Right cardiac atrium (tissue), 5 donors: ENCODE data around the gene PITPNC1. TPM values are rescaled to one million over a fixed set of nuclear protein-coding genes. Genes with fewer than 3 reads are reported as not detected.

Source experiments
- ATAC-seq, 2 donors: fragments of 200-7000 bp; cut with Tn5 transposase; one replicate each; pipeline versions ENCODE4 v1.8.0 to v1.9.1; 2020; ENCODE audit warnings: moderate library complexity in 2 of 2, mild to moderate bottlenecking in 1 of 2
- DNase-seq, 3 donors: peaks; one replicate each; pipeline ENCODE4 v3.0.0-alpha.2; 2020
- H3K27ac ChIP-seq: one replicate; pipeline ENCODE4 v1.5.1; 2013; ENCODE audit warnings: mild to moderate bottlenecking, low read length, control low read depth, moderate library complexity
- H3K27me3 ChIP-seq: one replicate; pipeline ENCODE4 v1.6.1; 2013; ENCODE audit not compliant: control insufficient read depth, insufficient read depth
- H3K4me1 ChIP-seq: one replicate; pipeline ENCODE4 v1.6.1; 2013; ENCODE audit warnings: low read length; ENCODE audit not compliant: control insufficient read depth, insufficient read depth
- H3K4me3 ChIP-seq: one replicate; pipeline ENCODE4 v1.5.1; 2013; ENCODE audit warnings: low read length, control low read depth
- H3K9me3 ChIP-seq: one replicate; pipeline ENCODE4 v1.6.1; 2013; ENCODE audit warnings: low read length; ENCODE audit not compliant: control insufficient read depth
- WGBS: extraction: QIAGEN DNeasy Blood & Tissue Kit; methylation state at CpG from one replicate; pipeline ENCODE4 v1.1.7; 2013; 5-methylcytosine and 5-hydroxymethylcytosine counted together
- intact Hi-C, 4 donors: fragments of 100-400 bp; cut with DNase I; formaldehyde crosslinking; loops; one replicate each; pipeline versions ENCODE4 v1.11.0 to v1.14.0; 2022 to 2023
- polyA plus RNA-seq: library from polyadenylated mRNA; stranded (reverse); fragments of 200-250 nt; gene quantifications from one replicate; pipeline ENCODE4 v1.2.3, GENCODE V29; 2013
- total RNA-seq, 4 donors: library from RNA; stranded (reverse); fragmentation: NEBNext Ultra II Directional; extraction: Animal tissue kit (Norgen Biotek cat#: 25700); gene quantifications; one replicate each; pipeline ENCODE4 v1.2.1, GENCODE V29; 2021
- donor health status: healthy with polysubstance abuse.
- donor health status: DM: no; HTN: yes; CAD: no.
- donor health status: DM: no; HTN: no; CAD: no.
- donor health status: DM: no; HTN: yes; CAD: no; lungs with severe emphysema.
- donor health status: DM: yes; HTN: yes; CAD: no.

PITPNC1 gene
- total and polyA plus RNA-seq, 5 donors: 8.6 to 29.7 (median 24.1) TPM

- no peak for DNase-seq
- Histone ChIP-seq H3K27ac (no peak overlapping the region), H3K9me3 (no peaks in the 10 kb centered on the region), H3K4me3 (no peak overlapping the region), H3K4me1 (peaks cover 9% of the 10 kb centered on the region), H3K27me3 (no peaks in the 10 kb centered on the region)
- WGBS: 91% methylated on average over 4 of the region's 4 CpGs
- no peak for ATAC-seq
- intact Hi-C loops: no loop called here
These were observed 149.6 kb downstream of the PITPNC1 start for GRCh38 chr17:67526700-67527099.

- Histone ChIP-seq H3K4me1 (peaks cover 9% of the 10 kb centered on the region), H3K4me3 (no peak overlapping the region), H3K27me3 (no peaks in the 10 kb centered on the region), H3K27ac (peak overlapping the region; percentile 9), H3K9me3 (no peaks in the 10 kb centered on the region)
- ATAC-seq (peak; percentile 90 to 95), DNase-seq (peak; percentile 81 to 89 (median 87))
- intact Hi-C loops: no loop called here
- WGBS: 12% methylated on average over 22 of the region's 22 CpGs
These were observed 151.8 kb downstream of the PITPNC1 start for GRCh38 chr17:67528751-67529436.

DNA sequence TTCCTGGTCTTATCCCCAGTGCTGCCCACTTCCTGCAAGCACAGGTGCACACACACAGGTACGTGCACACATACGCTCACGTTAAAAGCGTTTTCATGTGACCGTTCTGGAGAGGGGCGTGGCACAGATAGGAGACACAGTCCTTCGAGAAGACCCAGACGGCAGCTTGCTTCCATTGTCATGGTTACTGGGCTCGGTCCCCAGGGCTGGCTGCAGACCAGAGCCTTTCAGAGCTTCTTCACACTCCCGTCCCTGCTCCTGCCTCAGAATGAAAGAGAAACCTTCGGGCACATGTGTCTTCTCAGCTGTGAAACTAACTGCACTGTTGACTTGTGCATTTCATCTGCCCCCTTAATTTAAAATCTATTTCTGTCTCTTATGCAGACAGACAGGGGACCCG is 154.2 kb downstream of the PITPNC1 start:
- H3K4me3 ChIP-seq: no peak overlapping the region
- H3K4me1 ChIP-seq: peaks cover 12% of the 10 kb centered on the region
- ATAC-seq: peak; percentile 13 to 20

DNA sequence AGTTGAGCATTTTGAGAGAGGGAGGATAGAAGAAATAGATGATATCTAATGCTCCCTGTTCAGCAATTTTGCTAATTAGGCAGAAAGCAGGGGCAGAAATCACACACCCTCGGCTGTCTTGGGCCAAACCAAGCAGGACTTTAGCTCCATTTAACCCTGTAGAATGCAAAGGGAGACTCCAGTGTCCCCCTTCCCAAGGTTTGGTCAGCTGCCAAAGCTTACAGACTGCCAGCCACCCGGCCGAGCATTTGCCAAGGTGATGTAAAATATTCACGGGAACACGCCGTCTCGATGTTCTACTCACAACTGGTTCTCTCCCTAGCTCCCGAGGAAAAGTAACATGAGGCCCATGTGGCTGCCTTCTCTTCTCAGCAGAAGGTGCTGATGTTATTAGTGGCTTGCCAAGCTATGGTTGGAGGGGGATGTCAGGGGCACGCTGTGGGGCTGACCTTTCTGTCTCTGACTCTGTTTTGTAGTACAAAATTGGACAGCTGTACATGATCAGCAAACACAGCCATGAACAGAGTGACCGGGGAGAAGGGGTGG is 155.3 kb downstream of the PITPNC1 start:
- H3K4me1 ChIP-seq: peaks cover 12% of the 10 kb centered on the region
- no peaks in the 10 kb centered on the region for H3K9me3 ChIP-seq
- intact Hi-C loops: no loop called here
- ATAC-seq: peak; percentile 11 to 67
- DNase-seq: peak in 1 of 3 donors; percentile 72
- 51% methylated on average over 10 of the region's 10 CpGs for WGBS
- H3K27ac ChIP-seq: no peak overlapping the region
- no peak overlapping the region for H3K4me3 ChIP-seq
- no peaks in the 10 kb centered on the region for H3K27me3 ChIP-seq

More for the DNA sequence above, 154.2 kb downstream of the PITPNC1 start:
- Histone ChIP-seq H3K27me3 (no peaks in the 10 kb centered on the region), H3K9me3 (no peaks in the 10 kb centered on the region), H3K27ac (no peak overlapping the region)
- DNase-seq: peak in 2 of 3 donors; percentile 75 to 77
- 50% methylated on average over 12 of the region's 12 CpGs for whole genome bisulfite sequencing
- intact Hi-C loops: no loop called here

DNA sequence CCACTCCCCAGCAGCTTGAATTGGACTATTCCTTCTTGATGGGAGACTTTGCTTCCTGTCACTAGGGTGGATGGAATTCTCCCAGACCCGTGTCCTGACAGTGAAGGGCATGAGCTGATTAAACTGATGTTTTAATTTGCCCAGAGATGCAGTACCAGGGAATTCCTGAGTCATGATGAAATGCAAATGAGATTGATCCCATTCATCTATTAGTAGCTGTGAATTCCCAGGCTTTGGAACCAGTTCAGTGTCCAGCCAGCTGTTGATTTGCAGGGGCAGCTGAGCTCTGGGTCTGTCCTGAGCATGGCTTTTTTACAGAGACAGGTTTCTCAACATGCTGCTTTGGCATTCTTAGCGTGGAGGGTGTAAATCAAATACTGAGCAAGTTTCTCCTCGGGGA is 157.9 kb downstream of the PITPNC1 start:
- intact Hi-C loops: no loop called here
- Histone ChIP-seq H3K4me1 (peaks cover 7% of the 10 kb centered on the region), H3K27me3 (no peaks in the 10 kb centered on the region), H3K27ac (no peak overlapping the region), H3K4me3 (no peak overlapping the region), H3K9me3 (no peaks in the 10 kb centered on the region)
- DNase-seq (no peak), ATAC-seq (no peak)
- WGBS: 57% methylated on average over 3 of the region's 3 CpGs

DNA sequence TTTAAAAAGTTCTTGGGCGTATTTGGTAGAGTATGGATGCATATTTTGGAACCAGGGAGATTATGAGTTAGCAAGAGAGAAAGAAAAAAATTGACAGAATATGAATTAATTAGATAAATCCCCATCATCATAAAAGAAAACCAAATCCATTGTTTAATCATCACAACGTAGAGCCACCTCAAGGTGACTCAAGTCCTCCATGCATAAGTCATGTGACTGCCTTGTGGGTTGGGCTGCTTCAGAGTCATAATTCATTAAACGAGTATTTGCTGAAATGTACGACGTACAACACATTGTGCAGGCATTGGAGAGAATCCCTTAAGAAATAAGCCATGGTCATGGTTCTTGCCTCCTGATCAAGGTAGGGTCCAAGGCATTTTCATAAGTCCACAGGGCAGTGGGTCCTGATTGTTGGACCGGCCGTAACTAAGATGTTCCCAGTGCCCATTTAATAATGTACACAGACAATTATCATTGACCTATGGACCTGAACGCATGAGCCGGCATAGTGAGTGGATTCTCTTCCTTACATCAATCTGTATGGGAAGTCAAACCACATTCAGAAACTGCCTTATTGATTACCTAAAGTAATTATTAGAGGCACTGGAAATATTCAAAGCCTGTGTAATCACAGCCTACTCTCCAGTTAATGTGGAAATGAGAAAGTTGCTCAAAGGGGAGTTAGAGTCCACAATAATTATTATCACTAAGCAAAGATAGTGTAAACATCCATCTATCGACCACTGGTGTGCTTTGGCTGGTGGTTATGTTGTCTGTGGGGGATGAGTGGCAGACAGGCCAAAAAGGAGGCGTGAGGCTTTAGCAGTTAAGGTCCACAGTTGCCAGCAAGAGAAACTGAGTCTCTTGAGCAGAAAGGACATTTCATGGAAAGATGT is 165.4 kb downstream of the PITPNC1 start:
- WGBS: 84% methylated on average over 11 of the region's 11 CpGs
- ATAC-seq (no peak), DNase-seq (no peak)
- no peak overlapping the region for H3K4me3 ChIP-seq
- intact Hi-C loops: no loop called here
- no peaks in the 10 kb centered on the region for H3K27me3 ChIP-seq
- no peak overlapping the region for H3K27ac ChIP-seq
- no peaks in the 10 kb centered on the region for H3K9me3 ChIP-seq
- H3K4me1 ChIP-seq: peaks cover 8% of the 10 kb centered on the region

GRCh38 chr17:67544364-67544955 is 167.4 kb downstream of the PITPNC1 start:
- WGBS: 66% methylated on average over 6 of the region's 6 CpGs
- H3K27ac ChIP-seq: peak overlapping the region; percentile 83
- peak; percentile 50 to 73 for ATAC-seq
- DNase-seq: peak in 2 of 3 donors; percentile 31 to 64
- H3K4me3 ChIP-seq: no peak overlapping the region
- peaks cover 8% of the 10 kb centered on the region for H3K4me1 ChIP-seq
- intact Hi-C loops: no loop called here
- no peaks in the 10 kb centered on the region for H3K9me3 ChIP-seq
- H3K27me3 ChIP-seq: no peaks in the 10 kb centered on the region

DNA sequence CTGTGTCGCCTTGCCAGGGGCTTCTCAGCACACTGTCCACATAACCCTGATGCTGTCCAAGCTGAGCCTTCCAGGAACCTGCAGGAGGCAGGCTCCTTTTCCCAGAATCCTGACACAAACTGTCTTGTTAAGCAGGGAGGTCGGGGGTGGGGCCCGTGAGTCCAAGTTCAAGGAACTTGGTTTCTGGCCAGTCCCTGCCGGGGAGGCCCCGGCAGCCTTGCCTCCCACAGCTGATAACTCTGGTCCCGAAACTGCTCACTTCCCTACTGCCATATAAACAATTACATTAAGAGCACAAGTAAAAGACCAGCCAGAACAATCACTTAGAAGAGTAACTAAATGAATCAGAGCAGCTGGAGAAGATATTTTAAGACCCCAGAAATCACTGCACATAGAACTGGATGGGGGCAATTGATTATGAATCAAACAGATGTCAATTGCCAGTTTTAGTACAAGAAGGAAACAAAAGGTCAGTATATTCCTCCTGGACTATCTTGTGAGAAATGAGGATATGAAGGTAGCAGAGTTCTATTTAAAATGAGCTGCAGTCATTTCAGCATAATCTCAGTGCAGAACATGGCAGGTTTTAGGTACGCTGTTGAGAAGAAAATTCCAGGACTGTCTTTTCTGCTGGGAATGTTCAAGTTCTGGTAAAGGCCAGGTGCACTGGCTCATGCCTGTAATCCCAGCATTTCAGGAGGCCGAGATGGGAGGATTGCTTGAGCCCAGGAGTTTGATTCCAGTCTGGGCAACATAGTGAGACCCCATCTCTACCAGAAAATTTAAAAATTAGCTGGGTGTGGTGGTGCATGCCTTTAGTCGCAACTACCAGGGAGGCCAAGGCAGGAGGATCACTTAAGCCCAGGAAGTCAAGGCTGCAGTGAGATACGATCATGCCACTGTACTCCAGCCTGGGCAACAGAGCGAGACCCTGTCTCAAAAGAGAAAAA is 169.8 kb downstream of the PITPNC1 start:
- intact Hi-C loops: no loop called here

DNA sequence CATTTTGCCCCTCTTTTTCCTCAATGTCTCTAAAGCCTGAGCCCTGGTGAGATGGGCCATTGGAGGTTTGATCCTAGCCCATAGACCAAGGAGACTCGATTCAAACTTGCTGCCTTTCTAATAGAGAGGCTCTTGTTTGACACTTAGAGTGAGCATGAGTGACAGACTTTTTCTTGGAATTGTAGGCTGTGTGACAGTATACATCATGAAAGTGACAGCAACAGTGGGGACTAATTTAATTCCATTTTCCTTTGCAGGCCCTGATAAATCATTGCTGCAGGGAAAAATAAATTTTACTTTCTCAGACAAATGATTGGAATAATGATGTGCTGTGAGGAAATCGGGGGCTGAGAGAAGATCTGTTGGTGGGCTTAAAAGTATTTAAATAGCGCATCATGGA is 171.6 kb downstream of the PITPNC1 start:
- no peak for ATAC-seq
- Histone ChIP-seq H3K4me1 (peaks cover 8% of the 10 kb centered on the region), H3K9me3 (no peaks in the 10 kb centered on the region), H3K27me3 (no peaks in the 10 kb centered on the region), H3K27ac (no peak overlapping the region), H3K4me3 (no peak overlapping the region)
- 94% methylated on average over 3 of the region's 3 CpGs for WGBS
- intact Hi-C loops: no loop called here
- no peak for DNase-seq

More for the DNA sequence above, 169.8 kb downstream of the PITPNC1 start:
- Histone ChIP-seq H3K27ac (peak overlapping the region; percentile 79), H3K27me3 (no peaks in the 10 kb centered on the region), H3K4me1 (peaks cover 8% of the 10 kb centered on the region), H3K9me3 (no peaks in the 10 kb centered on the region), H3K4me3 (no peak overlapping the region)
- 51% methylated on average over 11 of the region's 11 CpGs for WGBS
- peak; percentile 75 to 85 (median 81) for DNase-seq
- ATAC-seq: peak; percentile 85 to 87

DNA sequence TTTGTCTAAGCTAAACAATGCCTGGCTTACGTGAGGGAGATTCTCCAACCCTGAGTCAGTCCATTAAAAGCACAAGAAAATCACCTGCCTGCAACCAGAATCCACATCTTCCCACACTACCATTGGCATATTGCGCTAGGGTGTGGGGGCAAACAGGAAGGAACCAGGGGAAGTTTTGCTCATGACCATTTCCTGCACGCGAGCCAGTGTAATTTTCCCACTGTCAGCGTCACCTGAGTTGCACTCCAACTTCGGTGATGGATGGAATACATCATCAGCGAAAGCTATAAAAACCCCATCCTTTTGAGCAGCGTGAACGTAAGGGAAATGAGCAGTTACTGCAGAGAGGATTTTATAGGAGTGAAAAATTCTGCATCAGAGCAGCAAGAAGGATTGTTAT is 172.7 kb downstream of the PITPNC1 start:
- intact Hi-C loops: no loop called here
- no peak overlapping the region for H3K27ac ChIP-seq

More for the DNA sequence above, 172.7 kb downstream of the PITPNC1 start:
- ATAC-seq: peak in 1 of 2 donors; percentile 69
- Histone ChIP-seq H3K9me3 (no peaks in the 10 kb centered on the region), H3K4me1 (peaks cover 11% of the 10 kb centered on the region), H3K4me3 (no peak overlapping the region), H3K27me3 (no peaks in the 10 kb centered on the region)
- peak in 1 of 3 donors; percentile 35 for DNase-seq
- 69% methylated on average over 9 of the region's 9 CpGs for WGBS
